GM19324 (cell line): ENCODE measurements around the gene KCNJ16.

ENCODE experiments used
- ATAC-seq: cut with Tn5 transposase; IDR thresholded peaks from one replicate; pipeline ENCODE4 v1.9.1; 2021; ENCODE audit warnings: mild to moderate bottlenecking, moderate library complexity; ENCODE audit not compliant: unreplicated experiment, low FRiP score

The KCNJ16 gene

DNA sequence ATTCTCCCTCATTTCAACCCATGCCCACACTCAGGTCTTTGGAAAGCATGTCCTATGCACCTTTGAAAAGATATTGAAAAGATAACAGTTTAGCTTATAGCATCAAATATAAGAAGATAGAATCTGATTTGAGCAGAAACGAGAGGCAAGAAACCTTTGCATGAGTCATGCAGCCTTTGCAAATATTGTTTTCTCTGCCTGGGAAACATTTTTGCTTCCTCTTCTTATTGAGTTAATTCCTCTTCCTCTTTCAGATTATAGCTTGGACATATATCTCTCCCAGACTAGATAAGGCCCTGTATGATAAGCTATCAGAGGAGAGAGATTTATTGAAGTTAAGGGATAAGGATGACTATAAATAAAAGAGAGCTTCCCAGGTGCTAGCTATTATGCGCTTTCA is 48.2 kb downstream of the KCNJ16 start:
- ATAC-seq: no peak

DNA sequence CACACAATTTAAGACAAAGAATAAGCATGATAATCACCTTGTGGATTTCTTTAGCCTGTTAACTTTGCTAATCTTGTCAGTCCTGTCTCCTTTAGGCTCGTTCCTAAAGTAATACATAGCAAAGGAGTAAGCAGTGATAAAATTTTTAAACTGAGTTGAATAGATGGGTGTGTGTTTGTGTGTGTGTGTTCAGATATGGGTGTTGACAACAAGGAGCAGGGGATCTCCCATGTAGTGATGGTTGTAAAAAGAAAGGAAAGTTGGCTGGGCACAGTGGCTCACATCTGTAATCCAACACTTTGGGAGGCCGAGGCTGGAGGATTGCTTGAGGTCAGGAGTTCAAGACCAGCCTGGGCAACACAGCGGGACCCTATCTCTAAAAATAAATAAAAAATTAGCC is 49.7 kb downstream of the KCNJ16 start:
- no peak for ATAC-seq

DNA sequence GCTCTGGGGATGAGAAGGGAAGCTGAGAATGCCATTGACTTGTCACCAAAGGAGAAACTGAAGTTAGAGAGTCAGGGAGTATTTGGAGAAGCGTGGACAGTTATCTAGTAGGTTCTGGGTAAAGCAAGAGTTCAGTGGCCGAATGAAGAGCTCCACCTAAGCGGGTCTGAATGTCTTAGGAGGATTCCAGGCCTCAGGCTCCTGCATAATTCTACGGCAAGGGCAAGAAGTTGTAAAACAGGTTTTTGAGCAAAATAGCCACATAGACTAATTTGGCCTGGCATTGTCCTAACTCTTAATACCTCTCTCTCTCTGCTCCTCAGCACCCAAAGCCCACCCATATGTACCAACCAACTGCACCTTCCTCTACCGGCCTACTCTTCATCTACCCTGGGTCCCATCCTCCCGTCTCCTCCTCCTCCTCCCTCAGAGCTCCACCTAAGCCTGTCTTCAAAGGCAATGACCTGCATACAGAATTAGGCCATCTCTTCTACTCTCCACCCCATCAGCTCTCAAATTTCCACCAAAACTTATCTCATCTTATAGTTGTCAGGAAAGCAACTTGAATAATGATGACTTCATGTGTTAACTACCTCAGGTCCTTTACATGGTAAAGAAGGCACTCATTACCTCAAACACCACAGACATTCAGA is 52.3 kb downstream of the KCNJ16 start:
- ATAC-seq: no peak

DNA sequence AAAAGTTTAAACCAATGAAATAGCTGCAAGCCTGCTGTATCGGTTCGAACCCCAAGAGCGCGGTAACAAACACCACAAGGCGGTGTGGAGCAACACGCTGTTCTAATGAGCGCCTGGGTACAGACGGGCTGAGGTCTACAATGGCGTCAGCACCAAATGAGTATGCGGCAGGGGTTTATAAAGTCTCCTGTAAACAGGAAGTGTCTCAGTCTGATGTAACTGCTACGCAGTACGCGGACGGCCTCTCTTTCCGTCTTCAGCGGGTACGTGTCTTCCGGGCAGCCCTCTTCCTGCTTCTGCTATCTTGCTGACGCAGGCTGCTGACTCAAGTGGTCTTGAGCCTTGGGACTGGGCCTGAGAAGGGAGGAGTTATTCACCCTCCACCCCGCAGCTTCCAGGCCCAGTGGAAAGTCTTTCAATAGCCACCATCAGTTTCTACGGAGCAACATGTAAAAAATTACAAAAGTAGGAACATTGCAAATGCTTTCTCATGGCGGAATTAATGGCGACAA is 53.8 kb downstream of the KCNJ16 start:
- ATAC-seq: no peak

DNA sequence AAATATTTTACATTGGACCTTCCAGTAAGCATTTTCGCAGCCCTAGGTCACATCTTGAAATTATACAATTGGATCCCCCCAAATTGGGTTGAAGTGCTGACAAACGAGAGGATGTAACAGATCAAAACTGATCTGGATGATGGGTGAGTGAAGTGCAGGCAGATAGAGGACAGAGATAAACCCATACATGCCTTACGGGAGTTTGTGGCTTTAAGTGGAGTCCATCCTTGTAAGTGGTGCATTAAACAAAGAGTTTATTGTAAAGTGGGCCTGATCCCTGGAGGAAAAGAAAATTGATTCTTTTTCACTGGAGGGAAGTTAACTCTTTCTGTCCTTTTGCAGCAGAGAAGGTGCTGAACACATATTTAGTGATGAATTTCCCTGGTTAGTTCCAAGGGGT is 55.3 kb downstream of the KCNJ16 start:
- no peak for ATAC-seq

DNA sequence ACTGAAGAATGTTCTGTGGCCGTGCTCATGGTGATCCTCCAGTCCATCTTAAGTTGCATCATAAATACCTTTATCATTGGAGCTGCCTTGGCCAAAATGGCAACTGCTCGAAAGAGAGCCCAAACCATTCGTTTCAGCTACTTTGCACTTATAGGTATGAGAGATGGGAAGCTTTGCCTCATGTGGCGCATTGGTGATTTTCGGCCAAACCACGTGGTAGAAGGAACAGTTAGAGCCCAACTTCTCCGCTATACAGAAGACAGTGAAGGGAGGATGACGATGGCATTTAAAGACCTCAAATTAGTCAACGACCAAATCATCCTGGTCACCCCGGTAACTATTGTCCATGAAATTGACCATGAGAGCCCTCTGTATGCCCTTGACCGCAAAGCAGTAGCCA is 57.5 kb downstream of the KCNJ16 start:
- ATAC-seq: no peak

DNA sequence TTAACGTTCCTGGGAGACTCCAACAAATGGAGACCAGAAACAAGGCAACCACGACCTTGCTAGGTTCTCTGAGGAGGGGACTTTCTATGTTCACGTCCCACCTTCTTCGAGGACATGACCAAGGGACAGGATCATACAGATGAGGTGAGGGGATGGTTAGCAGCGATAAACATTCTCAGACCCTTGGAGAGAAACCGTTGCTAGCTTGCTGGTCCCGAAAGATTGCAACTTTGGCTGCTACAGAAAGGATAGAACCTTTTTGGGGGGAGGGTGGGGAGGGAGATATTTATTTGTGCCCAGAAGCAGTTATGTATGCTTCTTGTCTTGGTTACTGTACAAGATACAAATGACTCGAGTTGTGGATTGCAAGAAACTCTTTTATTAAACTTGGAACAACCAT is 59.0 kb downstream of the KCNJ16 start:
- ATAC-seq: no peak

DNA sequence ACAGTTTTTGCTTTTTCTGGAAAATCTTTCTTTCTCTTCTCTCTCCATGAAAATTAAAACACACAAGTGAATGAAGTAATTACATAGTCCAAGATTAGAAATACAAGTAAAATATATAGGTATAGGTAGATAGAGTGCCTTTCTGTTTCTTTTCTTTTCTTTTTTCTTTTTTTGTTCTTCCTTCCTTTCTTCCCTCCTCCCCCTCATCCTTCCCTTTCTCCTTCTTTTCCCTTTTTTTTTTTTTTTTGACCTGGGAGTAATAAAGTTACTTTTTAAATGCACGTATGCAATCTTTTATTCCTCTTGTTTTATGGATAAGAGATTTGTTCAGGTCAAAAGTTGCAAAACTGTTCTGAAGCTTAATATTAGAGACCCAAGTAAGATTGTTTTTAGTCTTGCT is 59.8 kb downstream of the KCNJ16 start:
- ATAC-seq: no peak

DNA sequence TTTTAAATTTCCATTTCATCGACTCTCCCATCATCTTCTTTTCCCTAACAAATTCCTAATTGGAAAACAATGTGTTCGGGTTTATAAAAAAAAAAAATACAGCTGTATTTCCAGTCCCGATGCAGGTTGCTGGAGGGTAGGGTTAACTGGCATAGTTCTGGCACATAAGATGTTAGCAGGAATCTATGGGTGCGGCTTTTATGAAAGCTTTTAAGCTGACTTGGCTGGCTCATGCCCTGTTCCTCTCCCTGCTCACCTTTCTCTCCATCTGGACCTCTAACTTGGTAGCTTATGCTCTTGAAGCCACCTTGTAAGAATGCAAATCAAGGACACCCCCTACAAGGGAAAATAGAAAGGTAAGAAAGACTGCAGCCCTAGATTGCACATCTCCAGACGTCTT is 61.1 kb downstream of the KCNJ16 start:
- ATAC-seq: no peak

DNA sequence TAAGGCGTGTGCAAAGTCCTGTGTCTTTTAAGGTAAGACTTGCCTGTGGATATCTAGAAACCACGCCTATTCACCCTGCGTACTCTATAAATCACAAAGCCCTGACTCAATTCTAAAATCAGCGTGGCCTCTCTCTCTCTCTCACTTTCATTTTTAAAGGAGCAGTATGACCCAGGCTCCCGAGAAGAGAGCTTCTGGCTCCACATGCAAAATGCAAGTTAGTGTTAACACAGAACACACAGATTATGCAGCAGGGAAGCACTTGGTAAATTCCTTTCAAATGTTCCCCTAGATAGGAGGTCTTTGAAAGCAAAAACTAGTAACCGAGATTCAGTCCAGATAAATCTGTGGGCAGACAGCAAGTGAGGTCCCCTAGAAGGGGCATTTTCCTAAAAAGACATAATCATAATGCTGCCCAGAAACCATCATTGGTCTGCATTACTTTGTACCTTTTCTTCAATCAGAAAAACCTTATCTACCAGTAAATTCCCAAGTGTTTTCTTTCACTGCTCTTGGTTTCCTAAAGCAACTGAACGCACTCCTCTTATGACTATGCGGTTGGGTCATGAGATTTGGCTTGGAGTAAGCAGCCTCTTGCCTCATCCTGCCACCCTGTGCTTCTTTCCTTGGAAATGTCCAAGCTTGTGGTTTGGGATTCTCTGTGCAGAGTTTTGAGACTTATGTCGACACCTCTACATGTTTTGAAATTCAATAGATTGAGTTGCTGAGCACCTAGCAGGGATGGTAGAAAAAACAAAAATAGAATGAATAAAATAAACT is 62.6 kb downstream of the KCNJ16 start:
- ATAC-seq: peak; percentile 90

DNA sequence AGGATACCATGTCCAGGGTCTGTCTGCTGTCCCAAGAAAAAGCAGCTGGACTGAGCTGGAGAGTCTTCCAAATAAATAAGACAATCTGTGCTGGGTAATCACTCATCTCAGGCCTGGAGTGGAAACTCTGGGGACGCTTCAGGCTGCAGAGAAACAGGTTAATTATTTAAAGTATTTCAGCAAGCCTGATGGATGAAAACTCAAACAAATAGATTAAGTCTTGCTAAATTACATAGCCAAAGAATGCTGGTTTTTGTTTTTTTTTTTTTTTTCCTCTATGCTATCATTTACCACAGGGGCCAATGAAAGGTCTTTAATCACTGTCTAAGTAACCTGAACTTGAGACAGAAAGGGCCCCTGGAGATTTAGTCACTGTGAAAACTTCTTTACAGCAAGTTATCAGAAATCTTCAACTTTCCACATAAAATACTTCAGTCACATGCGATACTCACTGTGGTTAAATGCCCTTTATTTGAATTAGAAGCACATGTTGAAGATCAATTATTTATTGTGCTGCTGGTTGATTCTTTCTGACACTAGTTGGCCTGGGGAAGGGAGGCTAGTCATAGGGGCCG is 63.4 kb downstream of the KCNJ16 start:
- no peak for ATAC-seq

DNA sequence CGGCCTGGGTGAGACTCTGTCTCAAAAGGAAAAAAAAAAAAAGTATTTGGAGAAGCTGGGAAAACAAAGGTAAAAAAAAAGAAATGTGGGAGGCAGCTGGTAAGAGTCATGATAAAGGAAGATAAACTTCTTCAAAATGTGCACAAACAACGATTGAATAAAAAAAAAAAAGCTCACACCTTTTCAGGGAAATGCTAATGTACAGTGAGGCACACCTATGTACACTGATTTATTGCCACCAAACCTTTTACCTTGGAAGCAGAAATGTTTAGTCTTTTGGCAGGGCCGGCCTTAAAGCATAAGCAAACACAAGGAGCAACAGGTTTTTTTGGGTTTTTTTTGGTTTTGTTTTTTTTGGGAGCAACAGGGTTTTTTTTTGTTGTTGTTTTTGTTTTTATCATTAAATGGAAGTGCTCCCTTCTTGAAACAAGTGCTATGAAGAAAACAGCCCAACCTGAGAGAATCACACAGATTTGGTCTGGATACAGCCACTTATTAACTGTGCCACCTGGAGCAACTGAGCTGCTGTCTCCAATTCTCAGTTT is 64.5 kb downstream of the KCNJ16 start:
- ATAC-seq: no peak

DNA sequence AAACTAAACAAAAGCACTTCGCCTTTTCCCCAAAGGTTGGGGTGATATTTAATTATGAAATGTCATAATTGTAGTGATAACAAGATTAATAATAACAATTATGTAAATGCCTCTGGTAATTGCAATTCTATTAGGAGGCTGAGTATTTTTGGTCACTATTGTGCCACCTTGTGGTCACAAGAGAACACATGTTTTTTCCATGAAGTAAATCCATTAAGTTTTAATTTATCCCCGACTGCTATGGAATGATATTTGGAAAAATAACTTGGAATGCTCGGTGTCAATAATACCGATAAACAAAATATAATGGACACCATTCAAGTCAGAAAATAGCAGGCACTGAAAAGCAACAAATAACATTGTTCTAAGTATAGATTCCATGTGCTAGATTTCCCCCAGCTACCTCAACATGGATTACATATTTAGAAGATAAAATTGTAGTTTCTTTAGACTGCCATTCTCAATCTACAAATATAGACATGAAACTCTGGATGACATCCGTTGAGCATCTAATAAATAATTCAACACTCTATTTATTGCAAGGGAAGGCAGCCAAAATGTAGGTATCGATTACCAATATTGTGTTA is 69.3 kb downstream of the KCNJ16 start:
- no peak for ATAC-seq

DNA sequence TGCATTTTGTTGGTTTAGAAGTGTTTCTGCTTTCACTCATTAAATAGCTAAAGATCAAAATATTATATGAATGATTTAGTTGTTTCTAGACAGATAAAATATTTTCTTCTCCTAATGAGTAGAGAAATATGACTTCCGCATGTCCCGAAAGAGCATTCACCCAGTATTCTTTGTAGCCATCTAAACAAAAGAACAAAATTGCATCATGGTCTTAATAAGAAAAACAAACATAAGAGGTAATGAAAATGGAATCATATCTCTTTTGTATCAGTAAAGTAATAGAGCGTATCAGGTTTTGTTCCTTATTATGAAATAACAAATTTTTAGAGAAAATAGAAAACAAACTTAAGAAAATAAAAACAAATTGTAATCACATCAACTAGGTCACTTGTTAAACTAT is 78.2 kb downstream of the KCNJ16 start:
- no peak for ATAC-seq

DNA sequence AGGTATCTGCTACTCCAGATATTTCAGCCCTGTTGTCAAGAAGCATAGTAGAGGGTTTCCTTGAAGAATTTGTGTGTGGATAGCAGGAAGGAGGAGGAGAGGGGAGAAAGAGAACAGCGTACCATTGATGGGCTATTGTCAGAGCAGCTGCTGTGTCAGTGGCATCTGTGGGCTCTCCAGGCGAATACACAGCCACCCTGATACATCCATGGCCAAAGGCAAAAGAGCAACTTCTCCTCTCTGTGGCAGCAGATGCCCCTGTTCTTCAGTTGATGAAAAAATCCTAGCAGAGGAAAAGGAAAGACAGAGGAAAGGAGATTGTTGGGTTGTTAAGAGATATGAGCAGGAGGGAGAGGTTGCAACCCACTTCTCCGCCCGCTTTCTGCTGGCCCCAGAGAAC is 82.1 kb downstream of the KCNJ16 start:
- ATAC-seq: no peak

DNA sequence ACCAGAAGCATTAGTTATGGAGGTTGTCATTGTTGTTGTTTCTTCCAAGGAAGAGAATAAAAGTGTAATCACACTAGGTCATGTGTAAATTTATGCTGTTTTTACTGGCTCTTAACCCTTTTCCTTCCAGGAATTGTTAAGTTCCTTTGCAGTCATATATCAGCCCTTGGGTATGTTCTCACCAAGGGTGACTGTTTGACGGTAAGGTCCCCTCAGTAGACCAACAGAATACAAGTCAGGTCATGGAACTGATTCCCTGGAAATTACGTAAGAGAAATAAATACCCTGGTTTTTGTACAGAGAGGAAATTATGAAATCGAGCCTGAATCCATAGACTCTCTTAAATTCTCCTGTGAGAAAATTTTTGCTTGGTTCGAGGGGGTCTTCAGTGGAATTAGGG is 83.2 kb downstream of the KCNJ16 start:
- ATAC-seq: no peak

DNA sequence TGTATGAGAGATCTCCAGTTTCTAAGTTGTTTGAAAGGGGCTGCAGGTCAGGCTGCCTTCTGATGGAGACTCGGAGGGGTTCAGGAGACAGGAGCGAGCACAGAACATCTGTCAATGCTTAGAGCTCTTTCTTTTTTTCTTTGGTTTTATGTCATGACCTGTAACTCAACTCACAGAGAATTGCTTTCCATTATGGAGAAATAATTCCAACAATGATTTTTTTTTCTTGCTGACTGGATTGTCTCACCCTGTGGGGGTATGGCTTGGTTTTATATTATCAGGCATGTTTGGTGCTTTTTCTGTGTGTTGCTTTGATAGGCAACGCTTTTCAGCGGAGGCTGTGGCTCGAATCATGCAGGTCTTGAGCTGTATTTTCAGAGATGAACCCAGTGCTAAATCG is 83.6 kb downstream of the KCNJ16 start:
- ATAC-seq: no peak

DNA sequence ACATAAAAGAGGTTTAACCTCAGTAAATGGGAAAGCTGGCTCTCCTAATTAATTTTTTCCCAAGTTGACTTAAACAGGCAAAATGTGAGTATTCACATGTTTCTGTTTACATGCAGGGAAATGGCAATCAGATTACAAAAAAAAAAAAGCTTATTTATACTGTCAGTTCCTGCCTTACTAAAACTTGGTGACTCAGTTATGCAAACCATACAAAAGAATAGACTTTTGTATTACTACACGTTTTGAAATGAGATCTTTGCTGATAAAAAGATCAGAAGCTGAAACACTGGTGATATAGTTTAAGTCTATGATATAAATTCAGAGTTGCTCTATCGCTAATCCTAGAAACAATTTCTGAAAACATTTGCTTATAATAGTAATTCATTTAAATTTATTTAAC is 85.0 kb downstream of the KCNJ16 start:
- no peak for ATAC-seq

DNA sequence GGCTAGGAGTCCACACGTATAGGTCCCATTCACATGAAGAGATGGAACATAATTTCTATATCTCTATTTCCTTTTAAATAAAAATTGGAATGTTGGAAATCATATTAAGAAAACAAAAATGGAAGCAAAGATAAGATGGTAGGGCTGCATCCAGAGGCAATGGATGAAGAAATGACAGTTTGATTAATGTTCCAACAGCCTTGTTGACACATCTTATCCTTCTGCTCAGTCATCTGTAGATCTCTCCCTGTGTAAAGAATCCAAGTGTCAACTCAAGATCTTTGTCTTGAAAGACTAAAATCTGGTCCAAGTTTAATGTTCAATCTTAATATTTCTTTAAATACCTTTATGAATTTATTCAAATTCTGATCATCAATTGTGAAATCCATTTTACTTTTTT is 86.5 kb downstream of the KCNJ16 start:
- no peak for ATAC-seq

DNA sequence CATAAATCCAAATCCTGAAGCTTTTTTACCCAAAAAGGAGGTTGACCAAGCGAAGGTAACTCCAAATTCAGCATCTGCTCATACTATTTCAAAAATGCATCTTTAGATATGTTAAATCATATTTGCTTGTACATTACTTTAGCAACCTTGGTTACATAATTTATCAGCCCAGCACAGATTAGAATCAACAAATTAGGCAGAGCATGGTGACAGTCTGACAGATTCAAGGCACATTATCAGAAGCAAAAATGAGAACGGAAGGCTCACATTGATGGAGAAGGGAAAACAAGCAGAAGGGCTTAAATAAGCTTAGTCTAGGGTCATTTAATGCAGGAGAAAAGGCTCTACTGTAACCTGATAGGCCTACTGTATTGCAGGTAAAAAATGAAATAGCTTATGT is 90.4 kb downstream of the KCNJ16 start:
- no peak for ATAC-seq

DNA sequence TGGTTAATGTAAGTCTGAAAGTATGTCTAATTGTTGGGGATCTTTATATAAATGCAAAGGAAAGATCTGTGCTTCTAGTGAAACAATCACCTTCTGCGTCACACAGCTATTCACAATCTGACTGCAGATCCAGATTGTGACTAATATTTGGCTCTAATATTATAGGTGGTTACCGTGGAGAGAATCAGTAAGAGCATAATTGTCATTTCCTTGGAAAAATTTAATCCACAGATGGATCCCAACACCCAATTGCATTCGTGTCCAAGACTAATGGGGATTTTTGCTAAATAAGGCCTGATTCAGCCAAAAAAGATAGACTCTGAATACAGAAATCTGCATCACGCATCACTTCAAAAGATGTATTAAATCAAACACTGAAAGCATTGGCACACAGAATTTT is 91.6 kb downstream of the KCNJ16 start:
- ATAC-seq: no peak
